Measurements from ENCODE around the gene WDFY2. TPM values are rescaled to one million over a fixed set of nuclear protein-coding genes. Genes with fewer than 3 reads are reported as not detected.

Gene WDFY2
- total RNA-seq, 5 donors from 2014 or later (not counting 1 experiment from before 2014, with no cell fraction given) = 18.2 to 28.3 (median 20.0) TPM

DNA sequence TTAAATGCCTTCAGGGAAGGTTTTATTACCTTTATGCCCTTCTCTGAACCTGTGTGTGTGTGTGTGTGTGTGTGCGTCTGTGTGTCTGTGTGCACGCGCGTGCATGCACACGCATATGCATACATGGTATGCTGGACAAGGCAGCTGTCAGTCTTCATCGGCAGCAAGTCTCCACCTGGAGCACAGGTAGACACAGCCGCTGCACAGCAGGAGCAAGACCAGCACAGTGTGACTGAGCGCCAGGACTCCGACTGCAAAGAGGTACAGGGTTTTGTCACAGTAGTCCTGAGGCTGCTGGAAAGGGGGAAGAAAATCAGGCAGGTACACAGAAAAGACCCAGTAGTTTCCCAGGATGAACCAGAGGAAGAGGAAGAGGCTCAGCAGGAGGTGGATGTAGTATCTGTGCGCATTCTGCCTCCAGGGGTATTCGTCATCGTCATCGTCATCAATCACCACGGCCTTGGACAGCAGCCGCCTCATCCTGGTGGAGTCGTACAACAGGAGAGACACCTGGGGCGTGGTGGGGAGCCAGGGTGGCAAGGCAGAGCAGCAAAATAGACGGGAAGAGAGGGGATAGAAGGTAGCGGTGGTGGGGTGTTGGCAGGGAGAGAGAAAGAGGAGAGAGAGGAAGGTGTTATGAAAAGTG, 232.5 kb downstream of the WDFY2 start:
- H3K36me3 Mint-ChIP-seq = peaks cover 4% of the 10 kb centered on the region

More for the DNA sequence above, 232.5 kb downstream of the WDFY2 start:
- Histone ChIP-seq H3K27ac (ENCODE audit: low read length) (no peak overlapping the region), H3K9me3 (no peaks in the 10 kb centered on the region), H3K27me3 (replicated peaks in 1 of 2; ENCODE audit: control insufficient read depth in 2 of 2, extremely low read depth in 1 of 2, insufficient read depth in 2 of 2, low read length in 1 of 2) (no peaks in the 10 kb centered on the region), H3K36me3 (ENCODE audit: control insufficient read depth in 2 of 2, extremely low read depth in 1 of 2, insufficient read depth in 1 of 2, low read length in 1 of 2) (peaks cover 16 to 33% of the 10 kb centered on the region in 2 donors), H3K4me3 (ENCODE audit: control insufficient read depth in 1 of 2, extremely low read depth in 1 of 2, low read length in 1 of 2) (no peak overlapping the region), H3K4me1 (ENCODE audit: control insufficient read depth in 1 of 2, extremely low read depth in 1 of 2, insufficient read depth in 2 of 2, low read length in 2 of 2) (peaks cover 48 to 75% of the 10 kb centered on the region in 2 experiments)
- ChIA-PET CTCF (interaction anchor here (1.2 to 5.1 kb wide), 8 partner anchors 9 to 311 kb away, joined by 3 to 112 read pairs (median 31); no protein-coding TSS in a partner anchor), POLR2A (interaction anchor here in 1 of 2 donors (1.3 kb wide), 1 partner anchor 9 kb away, joined by 5 read pairs; no protein-coding TSS in a partner anchor)
- DNase-seq = no peak
- Mint-ChIP-seq H3K27me3 (no peaks in the 10 kb centered on the region), H3K4me3 (peak overlapping the region in 2 of 3 donors; percentile 0 to 45), H3K4me1 (peaks cover 77 to 93% (median 88%) of the 10 kb centered on the region in 3 donors), H3K9me3 (no peaks in the 10 kb centered on the region), H3K27ac (peak overlapping the region; percentile 94 to 96)
- 91% methylated on average over 19 of the region's 19 CpGs for WGBS (ENCODE audit: insufficient coverage)
- ATAC-seq (replicated peaks in 1 of 4) = no peak

Other genes with a start within 250 kb of the WDFY2 start
- gene SERPINE3, start 244.8 kb upstream of the WDFY2 start, total RNA-seq = not detected
- 10 to 100 TPM; 50.0 to 77.9 (median 58.7) TPM for gene INTS6, start 131.4 kb upstream of the WDFY2 start, total RNA-seq
- 10 to 100 TPM; 18.1 to 27.8 (median 21.7) TPM for gene DHRS12, start 219.7 kb downstream of the WDFY2 start, total RNA-seq

All from T-cell (primary cell).